CD4-positive, alpha-beta T cell (primary cell): ENCODE results near the gene CLDN19. TPM values are rescaled to one million over a fixed set of nuclear protein-coding genes. Genes with fewer than 3 reads are reported as not detected.

Source experiments
- ATAC-seq: fragments of 200-7000 bp; cut with Tn5 transposase; one replicate; pipeline ENCODE4 v1.10.0; 2022; ENCODE audit warnings: mild to moderate bottlenecking; ENCODE audit not compliant: poor library complexity
- CTCF ChIA-PET: fragments of 350-600 bp; sonication (Branson Sonifier 250); formaldehyde crosslinking; loops from one replicate; lab custom pipeline; 2021; ENCODE audit warnings: antibody characterized with exemption, inconsistent platforms; lab: Charles Lee
- POLR2A ChIA-PET: fragments of 350-600 bp; sonication (Branson Sonifier 250); formaldehyde crosslinking; loops from one replicate; lab custom pipeline; 2021; ENCODE audit warnings: antibody characterized with exemption, inconsistent platforms; lab: Charles Lee
- DNase-seq, 14 experiments: peaks; one replicate each; pipeline ENCODE4 v3.0.0-alpha.2; 2013 to 2020; ENCODE audit warnings: mixed read lengths in 2 of 14
- H3K27ac ChIP-seq, 2 donors: one replicate each; pipeline versions ENCODE4 v1.5.1 to v1.7.0; 2013; ENCODE audit warnings: low read length in 2 of 2, low read depth in 1 of 2, mild to moderate bottlenecking in 1 of 2
- H3K27me3 ChIP-seq, 2 experiments: 1 replicate in 1 of 2; 2 replicates in 1 of 2; pipeline versions ENCODE4 v1.6.1 to v1.7.0; 2013; ENCODE audit warnings: low read length in 2 of 2, control low read depth in 1 of 2, mild to moderate bottlenecking in 1 of 2, moderate library complexity in 1 of 2; ENCODE audit not compliant: insufficient read depth in 2 of 2, control insufficient read depth in 1 of 2
- H3K36me3 ChIP-seq: one replicate; pipeline ENCODE4 v1.6.1; 2013; ENCODE audit warnings: low read length, control low read depth; ENCODE audit not compliant: insufficient read depth
- H3K4me1 ChIP-seq: one replicate; pipeline ENCODE4 v1.6.1; 2013; ENCODE audit warnings: low read length, control low read depth; ENCODE audit not compliant: insufficient read depth
- H3K4me3 ChIP-seq: one replicate; pipeline ENCODE4 v1.5.1; 2013; ENCODE audit warnings: mild to moderate bottlenecking, low read length, moderate library complexity
- H3K9me3 ChIP-seq, 2 experiments: 1 replicate in 1 of 2; 2 replicates in 1 of 2; pipeline versions ENCODE4 v1.6.1 to v1.7.0; 2013; ENCODE audit warnings: low read length in 2 of 2, mild to moderate bottlenecking in 2 of 2, control low read depth in 1 of 2, moderate library complexity in 1 of 2; ENCODE audit not compliant: control insufficient read depth in 1 of 2, insufficient read depth in 1 of 2
- H3K27ac Mint-ChIP-seq: one replicate; pipeline ENCODE4 v1.8.0; 2020; ENCODE audit warnings: mixed read lengths
- H3K27me3 Mint-ChIP-seq: one replicate; pipeline ENCODE4 v1.8.0; 2021; ENCODE audit warnings: mixed read lengths
- H3K36me3 Mint-ChIP-seq: one replicate; pipeline ENCODE4 v1.8.0; 2021; ENCODE audit warnings: low read depth, mixed read lengths
- H3K4me1 Mint-ChIP-seq: one replicate; pipeline ENCODE4 v1.8.0; 2021; ENCODE audit warnings: low read depth, mixed read lengths
- H3K4me3 Mint-ChIP-seq: one replicate; pipeline ENCODE4 v1.8.0; 2020; ENCODE audit warnings: mild to moderate bottlenecking, mixed read lengths
- H3K9me3 Mint-ChIP-seq: one replicate; pipeline ENCODE4 v1.8.0; 2020; ENCODE audit warnings: mixed read lengths
- CTCF ChIP-seq: fragments of 200-600 bp; IDR thresholded peaks from one replicate; pipeline ENCODE4 v1.8.0; 2022; ENCODE audit warnings: antibody characterized with exemption, mild to moderate bottlenecking
- intact Hi-C, 2 experiments: fragments of 100-400 bp; cut with DNase I in 1 of 2; cut with micrococcal nuclease in 1 of 2; formaldehyde crosslinking; loops; one replicate each; pipeline versions ENCODE4 v1.15.1 to v1.9.0; 2023 to 2025; cut with DNase I, micrococcal nuclease
- total RNA-seq, 174 experiments: library from RNA in 2 of 174; stranded (reverse) in 2 of 174; gene quantifications; one replicate each; pipeline ENCODE4 v1.2.3 and lab custom pipeline; 2021 to 2026

Gene CLDN19
- total RNA-seq, 2 experiments from 2014 or later = not detected

GRCh38 chr1:42759114-42759513, 19.1 kb upstream of the CLDN19 start:
- DNase-seq = no peak
- Histone ChIP-seq H3K27me3 (no peaks in the 10 kb centered on the region), H3K4me3 (no peak overlapping the region), H3K27ac (no peak overlapping the region), H3K9me3 (no peaks in the 10 kb centered on the region), H3K36me3 (peaks cover 70% of the 10 kb centered on the region), H3K4me1 (peaks cover 2% of the 10 kb centered on the region)
- ChIA-PET CTCF (no interaction called here), POLR2A (interaction anchor here (0.7 to 3.3 kb wide), 2 partner anchors 8 to 200 kb away, joined by 4 to 21 read pairs; partner anchors contain the start of genes C1orf50 and P3H1)
- no peak for ATAC-seq
- H3K9me3 Mint-ChIP-seq = no peaks in the 10 kb centered on the region
- H3K4me1 Mint-ChIP-seq = peaks cover 4% of the 10 kb centered on the region
- H3K27ac Mint-ChIP-seq = no peak overlapping the region
- peaks cover 60% of the 10 kb centered on the region for H3K36me3 Mint-ChIP-seq
- intact Hi-C loops = no loop called here
- no peaks in the 10 kb centered on the region for H3K27me3 Mint-ChIP-seq
- no peak overlapping the region for H3K4me3 Mint-ChIP-seq
- TF ChIP-seq CTCF = no peak

GRCh38 chr1:42758641-42759040, 18.6 kb upstream of the CLDN19 start:
- peaks cover 74% of the 10 kb centered on the region for H3K36me3 ChIP-seq
- no peaks in the 10 kb centered on the region for H3K4me1 ChIP-seq
- no peak for TF ChIP-seq CTCF
- Mint-ChIP-seq H3K4me1 (peaks cover 4% of the 10 kb centered on the region), H3K27ac (no peak overlapping the region), H3K36me3 (peaks cover 65% of the 10 kb centered on the region), H3K27me3 (no peaks in the 10 kb centered on the region), H3K9me3 (no peaks in the 10 kb centered on the region), H3K4me3 (no peak overlapping the region)
- DNase-seq (no peak), ATAC-seq (no peak)
- no peaks in the 10 kb centered on the region for H3K27me3 ChIP-seq
- H3K4me3 ChIP-seq = no peak overlapping the region
- H3K27ac ChIP-seq = no peak overlapping the region
- ChIA-PET CTCF (no interaction called here), POLR2A (interaction anchor here (0.6 to 3.3 kb wide), 2 partner anchors 8 to 26 kb away, joined by 4 to 21 read pairs; partner anchors contain the start of genes C1orf50, P3H1 and TMEM269)
- intact Hi-C loops = no loop called here
- no peaks in the 10 kb centered on the region for H3K9me3 ChIP-seq

- intact Hi-C loops = no loop called here
- Mint-ChIP-seq H3K27ac (no peak overlapping the region), H3K36me3 (peaks cover 72% of the 10 kb centered on the region), H3K27me3 (no peaks in the 10 kb centered on the region), H3K9me3 (no peaks in the 10 kb centered on the region), H3K4me3 (no peak overlapping the region), H3K4me1 (peaks cover 4% of the 10 kb centered on the region)
- H3K4me3 ChIP-seq = no peak overlapping the region
- no peak for TF ChIP-seq CTCF
- H3K4me1 ChIP-seq = no peaks in the 10 kb centered on the region
- no peaks in the 10 kb centered on the region for H3K9me3 ChIP-seq
- CTCF ChIA-PET = interaction anchor here (1.0 kb wide), 1 partner anchor 180 kb away, joined by 3 read pairs; no protein-coding TSS in a partner anchor
- ATAC-seq (no peak), DNase-seq (no peak)
- peaks cover 75% of the 10 kb centered on the region for H3K36me3 ChIP-seq
- H3K27me3 ChIP-seq = no peaks in the 10 kb centered on the region
- no peak overlapping the region for H3K27ac ChIP-seq
- POLR2A ChIA-PET = interaction anchor here (0.6 to 3.3 kb wide), 2 partner anchors 9 to 27 kb away, joined by 4 to 21 read pairs; partner anchors contain the start of genes C1orf50, P3H1 and TMEM269
Measured at GRCh38 chr1:42757892-42758275, 17.8 kb upstream of the CLDN19 start.
